22Rv1 (cell line): ENCODE measurements around the gene GPR179.
"Not testable (repeated sequence)": the region's sequence is repeated elsewhere in the genome, so short reads cannot be mapped to it uniquely, and the experiment has no call there.

Experiments used
- ZFX ChIP-seq: fragments of 450-650 bp; IDR thresholded peaks from 2 replicates; pipeline ENCODE4 v1.6.1; 2017; ENCODE audit warnings: antibody characterized with exemption, borderline replicate concordance
- TF ChIP-seq, protein P1 (sequence below): fragments of 450-650 bp; IDR thresholded peaks from 2 replicates; pipeline ENCODE4 v1.5.1; 2017; ENCODE audit warnings: mild to moderate bottlenecking

DNA sequence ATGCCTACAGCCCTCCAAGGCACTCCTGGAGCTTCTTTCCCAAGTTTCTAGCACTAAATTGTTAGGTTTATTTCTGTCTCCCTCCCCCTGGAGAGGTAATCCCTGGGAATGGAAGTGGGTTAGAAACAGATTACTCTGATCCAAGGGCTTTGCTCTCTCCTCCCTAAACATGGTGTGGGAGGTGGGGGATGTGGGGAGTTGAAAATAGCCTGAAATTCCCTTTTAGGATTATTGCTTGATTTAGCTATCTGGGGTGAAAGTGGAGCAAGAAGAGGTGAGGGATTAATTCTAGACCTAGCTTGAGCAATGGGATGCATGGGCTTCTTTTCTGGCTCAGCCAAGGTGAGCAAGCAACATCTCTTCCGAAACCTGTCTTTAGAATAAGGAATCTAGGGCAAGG, 54.0 kb downstream of the GPR179 start:
- TF ChIP-seq, protein P1, sequence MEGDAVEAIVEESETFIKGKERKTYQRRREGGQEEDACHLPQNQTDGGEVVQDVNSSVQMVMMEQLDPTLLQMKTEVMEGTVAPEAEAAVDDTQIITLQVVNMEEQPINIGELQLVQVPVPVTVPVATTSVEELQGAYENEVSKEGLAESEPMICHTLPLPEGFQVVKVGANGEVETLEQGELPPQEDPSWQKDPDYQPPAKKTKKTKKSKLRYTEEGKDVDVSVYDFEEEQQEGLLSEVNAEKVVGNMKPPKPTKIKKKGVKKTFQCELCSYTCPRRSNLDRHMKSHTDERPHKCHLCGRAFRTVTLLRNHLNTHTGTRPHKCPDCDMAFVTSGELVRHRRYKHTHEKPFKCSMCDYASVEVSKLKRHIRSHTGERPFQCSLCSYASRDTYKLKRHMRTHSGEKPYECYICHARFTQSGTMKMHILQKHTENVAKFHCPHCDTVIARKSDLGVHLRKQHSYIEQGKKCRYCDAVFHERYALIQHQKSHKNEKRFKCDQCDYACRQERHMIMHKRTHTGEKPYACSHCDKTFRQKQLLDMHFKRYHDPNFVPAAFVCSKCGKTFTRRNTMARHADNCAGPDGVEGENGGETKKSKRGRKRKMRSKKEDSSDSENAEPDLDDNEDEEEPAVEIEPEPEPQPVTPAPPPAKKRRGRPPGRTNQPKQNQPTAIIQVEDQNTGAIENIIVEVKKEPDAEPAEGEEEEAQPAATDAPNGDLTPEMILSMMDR, result not testable (repeated sequence)
- not testable (repeated sequence) for TF ChIP-seq ZFX
